Uterus (tissue), 4 donors: Measurements from ENCODE around the gene CNNM2. TPM values are rescaled to one million over a fixed set of nuclear protein-coding genes. Genes with fewer than 3 reads are reported as not detected.

Source experiments
- DNase-seq, 2 donors: peaks; one replicate each; pipeline ENCODE4 v3.0.0-alpha.2; 2019 to 2020
- H3K27ac ChIP-seq, 2 donors: fragments of 200-600 bp; sonication (generic); 1 replicate in 1 of 2; 2 replicates in 1 of 2; pipeline ENCODE4 v1.5.1; 2016 to 2018
- H3K27me3 ChIP-seq, 2 donors: fragments of 200-600 bp; sonication (generic); one replicate each; pipeline ENCODE4 v1.5.1; 2018 to 2019; ENCODE audit warnings: control low read depth in 1 of 2
- H3K36me3 ChIP-seq, 2 donors: fragments of 200-600 bp; sonication (generic); one replicate each; pipeline ENCODE4 v1.5.1; 2019; ENCODE audit warnings: control low read depth in 1 of 2
- H3K4me1 ChIP-seq, 2 donors: fragments of 200-600 bp; sonication (generic); one replicate each; pipeline ENCODE4 v1.5.1; 2018 to 2019; ENCODE audit warnings: control low read depth in 1 of 2
- H3K4me3 ChIP-seq, 2 donors: fragments of 200-600 bp; sonication (generic); 1 replicate in 1 of 2; 2 replicates in 1 of 2; pipeline ENCODE4 v1.5.1; 2018 to 2019; ENCODE audit warnings: mild to moderate bottlenecking in 1 of 2
- H3K9me3 ChIP-seq, 2 donors: fragments of 200-600 bp; sonication (generic); one replicate each; pipeline ENCODE4 v1.5.1; 2019; ENCODE audit warnings: control low read depth in 1 of 2
- CTCF ChIP-seq, 4 experiments: fragments of 200-600 bp in 2 of 4; fragments of 450-650 bp in 2 of 4; sonication (generic) in 2 of 4; IDR thresholded peaks; one replicate each; pipeline ENCODE4 v1.5.1; 2016 to 2019; ENCODE audit warnings: antibody characterized with exemption in 4 of 4, mild to moderate bottlenecking in 2 of 4, moderate library complexity in 1 of 4
- POLR2A ChIP-seq, 2 donors: fragments of 450-650 bp; IDR thresholded peaks; one replicate each; pipeline ENCODE4 v1.6.1; 2016; ENCODE audit warnings: antibody characterized with exemption in 2 of 2, mild to moderate bottlenecking in 1 of 2, moderate library complexity in 1 of 2
- intact Hi-C: fragments of 100-400 bp; cut with DNase I; formaldehyde crosslinking; loops from one replicate; pipeline ENCODE4 v1.15.1; 2023; ENCODE audit warnings: low total_unique reads
- total RNA-seq, 4 donors: library from RNA; depleted of rRNA in 3 of 4; stranded (reverse); fragments of >200 nt in 3 of 4; gene quantifications; one replicate each; pipeline versions ENCODE4 v1.1.0 to v1.2.4, GENCODE V29; 2014 to 2023
- donor health status: DM: yes; HTN: yes; CAD: no.

CNNM2 gene
- total RNA-seq, 4 donors from 2014 or later, result 5.1 to 11.0 (median 7.4) TPM

GRCh38 chr10:103117247-103117646, 199.2 kb downstream of the CNNM2 start:
- no peaks in the 10 kb centered on the region for H3K36me3 ChIP-seq
- H3K4me3 ChIP-seq, result no peak overlapping the region
- no peak for DNase-seq
- H3K27me3 ChIP-seq, result no peaks in the 10 kb centered on the region
- intact Hi-C loops, result no loop called here
- H3K9me3 ChIP-seq, result no peaks in the 10 kb centered on the region
- no peak overlapping the region for H3K27ac ChIP-seq
- peaks cover 3% of the 10 kb centered on the region in 2 donors for H3K4me1 ChIP-seq
- no peak for TF ChIP-seq POLR2A (IDR thresholded peaks at IDR 0.05)
- TF ChIP-seq CTCF (IDR thresholded peaks at IDR 0.05), result no peak

- H3K4me1 ChIP-seq, result peaks cover 6 to 7% of the 10 kb centered on the region in 2 donors
- peak overlapping the region; percentile 14 to 64 for H3K27ac ChIP-seq
- intact Hi-C loops, result no loop called here
- H3K27me3 ChIP-seq, result no peaks in the 10 kb centered on the region
- no peak for DNase-seq
- TF ChIP-seq CTCF (IDR thresholded peaks at IDR 0.05), result no peak
- no peak for TF ChIP-seq POLR2A (IDR thresholded peaks at IDR 0.05)
- H3K4me3 ChIP-seq, result no peak overlapping the region
- no peaks in the 10 kb centered on the region for H3K9me3 ChIP-seq
- no peaks in the 10 kb centered on the region for H3K36me3 ChIP-seq
These were observed 202.5 kb downstream of the CNNM2 start for GRCh38 chr10:103120546-103120945.

GRCh38 chr10:103120977-103121735, 203.1 kb downstream of the CNNM2 start:
- H3K4me1 ChIP-seq, result peaks cover 6 to 7% of the 10 kb centered on the region in 2 donors
- intact Hi-C loops, result no loop called here
- no peak for TF ChIP-seq POLR2A (IDR thresholded peaks at IDR 0.05)
- no peak for DNase-seq
- no peak overlapping the region for H3K4me3 ChIP-seq
- no peaks in the 10 kb centered on the region for H3K36me3 ChIP-seq
- H3K27ac ChIP-seq, result peak overlapping the region; percentile 41 to 64
- no peaks in the 10 kb centered on the region for H3K9me3 ChIP-seq
- H3K27me3 ChIP-seq, result no peaks in the 10 kb centered on the region

- no peak overlapping the region for H3K4me3 ChIP-seq
- no peaks in the 10 kb centered on the region for H3K27me3 ChIP-seq
- no peak for TF ChIP-seq CTCF (IDR thresholded peaks at IDR 0.05)
- H3K9me3 ChIP-seq, result no peaks in the 10 kb centered on the region
- peaks cover 6 to 7% of the 10 kb centered on the region in 2 donors for H3K4me1 ChIP-seq
- H3K27ac ChIP-seq, result peak overlapping the region; percentile 13 to 41
- no peak for DNase-seq
- intact Hi-C loops, result no loop called here
- H3K36me3 ChIP-seq, result no peaks in the 10 kb centered on the region
These were observed 205.4 kb downstream of the CNNM2 start for GRCh38 chr10:103123282-103124024.

GRCh38 chr10:103124420-103125096, 206.5 kb downstream of the CNNM2 start:
- H3K4me1 ChIP-seq, result peaks cover 6 to 7% of the 10 kb centered on the region in 2 donors
- H3K27me3 ChIP-seq, result no peaks in the 10 kb centered on the region
- DNase-seq, result no peak
- no peaks in the 10 kb centered on the region for H3K9me3 ChIP-seq
- no peak for TF ChIP-seq POLR2A (IDR thresholded peaks at IDR 0.05)
- TF ChIP-seq CTCF (IDR thresholded peaks at IDR 0.05), result no peak
- no peaks in the 10 kb centered on the region for H3K36me3 ChIP-seq
- intact Hi-C loops, result no loop called here
- H3K27ac ChIP-seq, result peak overlapping the region in 1 of 2 donors; percentile 13
- no peak overlapping the region for H3K4me3 ChIP-seq
